ENCODE results near the gene MCCC1.

DNA sequence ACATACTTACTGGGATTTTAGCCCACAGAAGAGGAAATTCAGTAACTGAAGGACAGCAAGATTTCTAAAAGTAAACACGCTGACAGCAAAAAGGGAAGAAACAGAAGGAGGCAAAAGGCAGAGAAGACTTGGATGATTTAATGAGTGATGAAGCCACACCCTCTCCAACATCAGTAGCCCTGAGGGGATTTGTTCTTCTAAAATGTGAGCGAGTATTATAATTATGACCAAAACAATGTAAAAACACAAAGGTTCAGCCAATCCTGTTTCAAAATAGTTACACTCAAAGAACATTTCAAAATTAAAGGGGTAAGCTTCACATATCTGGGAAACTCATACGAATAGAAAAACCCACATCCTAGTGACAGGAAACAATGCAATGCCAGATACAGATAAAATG, 25.0 kb downstream of the MCCC1 start:
- TF ChIP-seq POLR2A (IDR thresholded peaks at IDR 0.05) (no peak), CTCF (IDR thresholded peaks at IDR 0.05) (no peak)
